ENCODE measurements around the gene CISH.

- TF ChIP-seq CTCF (conservative IDR thresholded peaks at IDR 0.05; ENCODE audit: low read length) (no peak), EZH2phosphoT487 (IDR thresholded peaks at IDR 0.05; ENCODE audit: borderline replicate concordance) (no peak)
Observed at GRCh38 chr3:50625231-50626182, 13.9 kb upstream of the CISH start.
